H9 (cell line): ENCODE data around the gene RCN1. TPM values are rescaled to one million over a fixed set of nuclear protein-coding genes. Genes with fewer than 3 reads are reported as not detected.

ENCODE experiments used
- DNase-seq: peaks from one replicate; pipeline ENCODE4 v3.0.0-alpha.2; 2017
- H2AFZ ChIP-seq: one replicate; pipeline ENCODE4 v1.6.1; 2013; ENCODE audit warnings: mild to moderate bottlenecking, low read length, control low read depth, moderate library complexity
- H2AK5ac ChIP-seq: 2 replicates; pipeline ENCODE4 v1.6.1; 2013; ENCODE audit warnings: low read length, control low read depth, mixed read lengths; ENCODE audit not compliant: insufficient read length
- H2BK120ac ChIP-seq: one replicate; pipeline ENCODE4 v1.6.1; 2013; ENCODE audit warnings: low read depth, mild to moderate bottlenecking, low read length, control low read depth, inconsistent platforms; ENCODE audit not compliant: poor library complexity, severe bottlenecking
- H2BK12ac ChIP-seq: 2 replicates; pipeline ENCODE4 v1.6.1; 2013; ENCODE audit warnings: low read length, control low read depth, mixed read lengths, low read depth; ENCODE audit not compliant: insufficient read length
- H2BK15ac ChIP-seq: 2 replicates; pipeline ENCODE4 v1.6.1; 2013; ENCODE audit warnings: low read depth, low read length, control low read depth
- H2BK20ac ChIP-seq: one replicate; pipeline ENCODE4 v1.6.1; 2013; ENCODE audit warnings: low read depth, mild to moderate bottlenecking, low read length, control low read depth, inconsistent platforms; ENCODE audit not compliant: poor library complexity, severe bottlenecking
- H2BK5ac ChIP-seq: 2 replicates; pipeline ENCODE4 v1.6.1; 2013; ENCODE audit warnings: low read length, control low read depth, mixed read lengths; ENCODE audit not compliant: insufficient read length
- H3K14ac ChIP-seq: 2 replicates; pipeline ENCODE4 v1.6.1; 2013; ENCODE audit warnings: low read length, control low read depth; ENCODE audit not compliant: insufficient read depth
- H3K18ac ChIP-seq: 2 replicates; pipeline ENCODE4 v1.6.1; 2013; ENCODE audit warnings: low read depth, mild to moderate bottlenecking, mixed read lengths, low read length, control low read depth; ENCODE audit not compliant: insufficient read length
- H3K23ac ChIP-seq: 2 replicates; pipeline ENCODE4 v1.6.1; 2013; ENCODE audit warnings: low read length, control low read depth, mixed read lengths, low read depth; ENCODE audit not compliant: insufficient read length
- H3K23me2 ChIP-seq: 2 replicates; pipeline ENCODE4 v1.6.1; 2013; ENCODE audit warnings: low read depth, mild to moderate bottlenecking, mixed read lengths, low read length, control low read depth; ENCODE audit not compliant: insufficient read length, poor library complexity, severe bottlenecking
- H3K27ac ChIP-seq: 2 replicates; pipeline ENCODE4 v1.5.1; 2013; ENCODE audit warnings: low read length, control low read depth, mixed read lengths, low read depth; ENCODE audit not compliant: insufficient read length
- H3K27me3 ChIP-seq: 2 replicates; pipeline ENCODE4 v1.6.1; 2013; ENCODE audit warnings: low read length, control low read depth, inconsistent platforms; ENCODE audit not compliant: insufficient read depth
- H3K4ac ChIP-seq: 2 replicates; pipeline ENCODE4 v1.6.1; 2013; ENCODE audit warnings: low read depth, mild to moderate bottlenecking, control low read depth, inconsistent platforms, low read length, moderate library complexity
- H3K4me1 ChIP-seq: 2 replicates; pipeline ENCODE4 v1.6.1; 2013; ENCODE audit warnings: low read length, control low read depth, inconsistent platforms; ENCODE audit not compliant: insufficient read depth
- H3K4me2 ChIP-seq: 2 replicates; pipeline ENCODE4 v1.6.1; 2013; ENCODE audit warnings: low read length, control low read depth, mixed read lengths; ENCODE audit not compliant: insufficient read length, insufficient read depth
- H3K56ac ChIP-seq: 2 replicates; pipeline ENCODE4 v1.6.1; 2013; ENCODE audit warnings: low read depth, mild to moderate bottlenecking, mixed read lengths, low read length, control low read depth; ENCODE audit not compliant: insufficient read length
- H3K79me1 ChIP-seq: 2 replicates; pipeline ENCODE4 v1.6.1; 2013; ENCODE audit warnings: low read depth, mild to moderate bottlenecking, moderate library complexity, low read length, control low read depth, inconsistent platforms; ENCODE audit not compliant: insufficient read depth, poor library complexity, severe bottlenecking
- H3K79me2 ChIP-seq: 2 replicates; pipeline ENCODE4 v1.6.1; 2013; ENCODE audit warnings: low read length, control low read depth, inconsistent platforms; ENCODE audit not compliant: insufficient read depth
- H3K9ac ChIP-seq: 2 replicates; pipeline ENCODE4 v1.6.1; 2013; ENCODE audit warnings: low read length, control low read depth, mixed read lengths; ENCODE audit not compliant: insufficient read length; ENCODE audit errors: extremely low read depth
- H3K9me3 ChIP-seq: one replicate; pipeline ENCODE4 v1.6.1; 2013; ENCODE audit warnings: low read depth, low read length, inconsistent platforms; ENCODE audit not compliant: control insufficient read depth
- H3T11ph ChIP-seq: one replicate; pipeline ENCODE4 v1.6.1; 2013; ENCODE audit warnings: mild to moderate bottlenecking, low read length, control low read depth, inconsistent platforms
- H4K20me1 ChIP-seq: one replicate; pipeline ENCODE4 v1.6.1; 2013; ENCODE audit not compliant: control insufficient read depth, insufficient read length, insufficient read depth
- H4K5ac ChIP-seq: 2 replicates; pipeline ENCODE4 v1.6.1; 2013; ENCODE audit warnings: low read depth, mild to moderate bottlenecking, mixed read lengths, low read length, control low read depth; ENCODE audit not compliant: insufficient read length
- H4K8ac ChIP-seq: replicated peaks from 2 replicates; pipeline ENCODE4 v1.6.1; 2013; ENCODE audit warnings: low read length, control low read depth, mixed read lengths, low read depth; ENCODE audit not compliant: insufficient read length
- H4K91ac ChIP-seq: 2 replicates; pipeline ENCODE4 v1.6.1; 2013; ENCODE audit warnings: low read depth, mild to moderate bottlenecking, moderate library complexity, mixed read lengths, low read length, control low read depth; ENCODE audit not compliant: insufficient read length
- H3K27ac Mint-ChIP-seq, 3 experiments: 2 replicates in 2 of 3; 3 replicates in 1 of 3; pipeline ENCODE4 v1.8.0; 2020 to 2021; ENCODE audit warnings: mixed read lengths in 3 of 3, mild to moderate bottlenecking in 1 of 3, moderate library complexity in 1 of 3
- H3K27me3 Mint-ChIP-seq: 2 replicates; pipeline ENCODE4 v1.8.0; 2021; ENCODE audit warnings: low read depth, mild to moderate bottlenecking, moderate library complexity, mixed read lengths
- H3K36me3 Mint-ChIP-seq, 3 experiments: 2 replicates in 2 of 3; 3 replicates in 1 of 3; pipeline ENCODE4 v1.8.0; 2020 to 2021; ENCODE audit warnings: low read depth in 3 of 3, mixed read lengths in 3 of 3; ENCODE audit not compliant: insufficient read depth in 1 of 3
- H3K4me1 Mint-ChIP-seq, 2 experiments: 2 replicates each; pipeline ENCODE4 v1.8.0; 2020; ENCODE audit warnings: mixed read lengths in 2 of 2
- H3K4me3 Mint-ChIP-seq, 2 experiments: 2 replicates in 1 of 2; 3 replicates in 1 of 2; pipeline ENCODE4 v1.8.0; 2020 to 2021; ENCODE audit warnings: mild to moderate bottlenecking in 2 of 2, mixed read lengths in 2 of 2, moderate library complexity in 1 of 2
- H3K9me3 Mint-ChIP-seq, 2 experiments: 2 replicates in 1 of 2; 3 replicates in 1 of 2; pipeline ENCODE4 v1.8.0; 2020; ENCODE audit warnings: mild to moderate bottlenecking in 2 of 2, mixed read lengths in 2 of 2, moderate library complexity in 1 of 2
- WGBS: extraction: QIAGEN DNeasy Blood & Tissue Kit; methylation state at CpG from one replicate; pipeline ENCODE4 v1.1.7; 2013; ENCODE audit warnings: missing lambda C conversion rate, low lambda C conversion rate, mixed read lengths; ENCODE audit not compliant: insufficient read length; ENCODE audit errors: extremely low coverage; 5-methylcytosine and 5-hydroxymethylcytosine counted together
- total RNA-seq: library from RNA; stranded (reverse); gene quantifications from 2 replicates; pipeline ENCODE4 v1.2.1, GENCODE V29; 2021
- TF ChIP-seq, protein P1 (sequence below): fragments of 200-600 bp; sonication (generic); conservative IDR thresholded peaks from 3 replicates; pipeline ENCODE4 v1.8.0; 2021; ENCODE audit warnings: antibody characterized with exemption, mild to moderate bottlenecking

RCN1 gene
- total RNA-seq, 1 experiment from 2014 or later: 109 TPM

DNA sequence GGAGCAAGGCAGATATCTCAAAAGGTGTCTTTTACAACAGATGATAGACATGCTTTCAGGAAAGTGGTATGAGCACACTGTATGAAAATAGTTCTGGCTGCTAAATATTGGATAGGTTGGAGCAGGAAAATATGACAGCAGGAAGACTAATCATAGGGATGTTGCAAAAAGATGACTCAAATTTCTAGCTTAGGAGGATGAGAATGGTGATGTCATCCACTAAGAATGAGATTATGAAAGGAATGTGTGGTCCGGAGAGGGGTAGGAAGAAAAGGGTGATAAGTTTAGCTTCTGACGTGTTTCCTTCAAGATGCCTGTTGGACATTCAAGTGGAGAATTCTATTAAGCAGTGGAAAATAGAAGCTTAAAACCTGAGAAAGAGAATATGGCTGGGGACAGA lies 46.4 kb downstream of the RCN1 start:
- Histone ChIP-seq H3K9me3 (no peaks in the 10 kb centered on the region), H3K79me1 (no peaks in the 10 kb centered on the region), H3K4me1 (no peaks in the 10 kb centered on the region), H3K27ac (no peak overlapping the region), H3K9ac (no peak overlapping the region), H3K79me2 (no peaks in the 10 kb centered on the region; the same call in 1 of the 2 replicates), H4K20me1 (no peaks in the 10 kb centered on the region), H3K14ac (no peak overlapping the region), H3K56ac (no peak overlapping the region), H4K5ac (no peak overlapping the region), H2AK5ac (no peak overlapping the region), H2BK15ac (no peak overlapping the region), H3T11ph (no peak overlapping the region), H3K4ac (no peak overlapping the region), H3K18ac (no peak overlapping the region), H2BK12ac (no peak overlapping the region), H3K23ac (no peak overlapping the region), H3K23me2 (no peaks in the 10 kb centered on the region), H2BK20ac (no peak overlapping the region), H2BK120ac (no peak overlapping the region), H2BK5ac (no peak overlapping the region), H4K91ac (no peak overlapping the region), H2AFZ (no peak overlapping the region), H3K27me3 (no peaks in the 10 kb centered on the region), H3K4me2 (no peak overlapping the region), H4K8ac (no peak overlapping the region)
- DNase-seq: no peak
- 100% methylated on average over 1 of the region's 2 CpGs for WGBS
- H3K4me1 Mint-ChIP-seq: no peaks in the 10 kb centered on the region
- H3K4me3 Mint-ChIP-seq: no peak overlapping the region
- no peaks in the 10 kb centered on the region for H3K9me3 Mint-ChIP-seq
- H3K27me3 Mint-ChIP-seq: peaks cover 4% of the 10 kb centered on the region; the same call in 1 of the 2 replicates
- H3K36me3 Mint-ChIP-seq: no peaks in the 10 kb centered on the region
- no peak overlapping the region for H3K27ac Mint-ChIP-seq
- TF ChIP-seq, protein P1, sequence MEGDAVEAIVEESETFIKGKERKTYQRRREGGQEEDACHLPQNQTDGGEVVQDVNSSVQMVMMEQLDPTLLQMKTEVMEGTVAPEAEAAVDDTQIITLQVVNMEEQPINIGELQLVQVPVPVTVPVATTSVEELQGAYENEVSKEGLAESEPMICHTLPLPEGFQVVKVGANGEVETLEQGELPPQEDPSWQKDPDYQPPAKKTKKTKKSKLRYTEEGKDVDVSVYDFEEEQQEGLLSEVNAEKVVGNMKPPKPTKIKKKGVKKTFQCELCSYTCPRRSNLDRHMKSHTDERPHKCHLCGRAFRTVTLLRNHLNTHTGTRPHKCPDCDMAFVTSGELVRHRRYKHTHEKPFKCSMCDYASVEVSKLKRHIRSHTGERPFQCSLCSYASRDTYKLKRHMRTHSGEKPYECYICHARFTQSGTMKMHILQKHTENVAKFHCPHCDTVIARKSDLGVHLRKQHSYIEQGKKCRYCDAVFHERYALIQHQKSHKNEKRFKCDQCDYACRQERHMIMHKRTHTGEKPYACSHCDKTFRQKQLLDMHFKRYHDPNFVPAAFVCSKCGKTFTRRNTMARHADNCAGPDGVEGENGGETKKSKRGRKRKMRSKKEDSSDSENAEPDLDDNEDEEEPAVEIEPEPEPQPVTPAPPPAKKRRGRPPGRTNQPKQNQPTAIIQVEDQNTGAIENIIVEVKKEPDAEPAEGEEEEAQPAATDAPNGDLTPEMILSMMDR: no peak
